ENCODE results near the gene SPSB3. TPM values are rescaled to one million over a fixed set of nuclear protein-coding genes. Genes with fewer than 3 reads are reported as not detected.

Gene SPSB3
- total and polyA plus RNA-seq, 7 donors = 34.4 to 98.4 (median 61.4) TPM

DNA sequence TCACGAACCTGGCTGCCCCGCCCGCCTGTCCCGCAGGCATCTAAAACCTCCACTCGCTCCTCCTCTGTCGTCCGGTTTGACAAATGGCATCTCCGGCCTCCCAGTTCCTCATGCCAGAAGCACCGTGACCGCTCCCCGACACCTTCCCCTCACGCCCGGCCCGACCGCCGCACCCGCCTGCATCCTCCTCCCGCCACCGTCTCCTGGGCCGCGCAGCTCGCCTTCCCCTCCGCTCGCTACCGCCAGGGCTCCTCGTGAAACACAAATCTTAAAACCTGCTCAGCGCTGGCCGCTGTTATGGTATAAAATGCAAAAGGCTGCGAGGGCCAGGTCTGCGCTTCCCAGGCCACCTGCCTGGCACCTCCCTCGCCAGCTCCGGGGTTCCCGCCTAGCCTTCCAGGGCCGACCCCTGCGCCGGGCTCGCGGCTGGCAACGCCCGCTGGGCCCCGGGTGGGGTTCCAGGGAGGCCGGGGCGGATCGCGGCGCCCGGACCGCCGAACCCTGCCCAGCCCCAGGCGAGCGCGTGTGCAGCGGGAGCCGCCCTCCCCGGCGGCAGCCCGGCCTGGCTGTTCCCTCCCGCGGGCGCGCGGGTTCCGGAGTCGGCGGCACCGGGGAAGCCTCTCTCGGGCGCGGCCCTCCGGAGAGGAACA lies 488 bp downstream of the SPSB3 start:
- Histone ChIP-seq H3K4me3 (peak overlapping the region; percentile 63 to 94 (median 90)), H3K36me3 (peaks cover 0 to 58% (median 34%) of the 10 kb centered on the region in 4 donors), H3K4me1 (peaks cover 0 to 48% (median 40%) of the 10 kb centered on the region in 4 donors), H3K9me3 (no peaks in the 10 kb centered on the region), H3K27ac (peak overlapping the region; percentile 80 to 92 (median 87)), H3K27me3 (no peaks in the 10 kb centered on the region)
- 0 to 1% methylated on average over 70 of the region's 70 CpGs for WGBS, 2 donors
- intact Hi-C loops (cut with DNase I) = no loop called here
- no peak for DNase-seq
- no peak for TF ChIP-seq EP300 (IDR thresholded peaks at IDR 0.05)
- peak in 1 of 4 experiments; percentile 34 for TF ChIP-seq CTCF (IDR thresholded peaks at IDR 0.05)
- TF ChIP-seq POLR2AphosphoS5 (IDR thresholded peaks at IDR 0.05) = peak in 3 of 4 donors; percentile 8 to 14 (median 11)
- no peak for TF ChIP-seq POLR2A (IDR thresholded peaks at IDR 0.05)

GRCh38 chr16:1781254-1781653 lies 1.1 kb downstream of the SPSB3 start:
- WGBS, 2 donors = 54 to 77% methylated on average over 20 of the region's 20 CpGs
- TF ChIP-seq POLR2A (IDR thresholded peaks at IDR 0.05) (no peak), CTCF (IDR thresholded peaks at IDR 0.05) (no peak), POLR2AphosphoS5 (IDR thresholded peaks at IDR 0.05) (no peak), EP300 (IDR thresholded peaks at IDR 0.05) (no peak)
- peak overlapping the region; percentile 80 to 92 (median 87) for H3K27ac ChIP-seq
- intact Hi-C loops (cut with DNase I) = no loop called here
- H3K9me3 ChIP-seq = no peaks in the 10 kb centered on the region
- H3K4me3 ChIP-seq = peak overlapping the region; percentile 63 to 94 (median 90)
- DNase-seq = no peak
- peaks cover 0 to 58% (median 34%) of the 10 kb centered on the region in 4 donors for H3K36me3 ChIP-seq
- no peaks in the 10 kb centered on the region for H3K27me3 ChIP-seq
- H3K4me1 ChIP-seq = peaks cover 0 to 48% (median 40%) of the 10 kb centered on the region in 4 donors

- Histone ChIP-seq H3K27me3 (no peaks in the 10 kb centered on the region), H3K27ac (no peak overlapping the region), H3K4me3 (no peak overlapping the region), H3K36me3 (peaks cover 0 to 58% (median 36%) of the 10 kb centered on the region in 4 donors), H3K9me3 (no peaks in the 10 kb centered on the region), H3K4me1 (peaks cover 0 to 48% (median 38%) of the 10 kb centered on the region in 4 donors)
- WGBS, 2 donors = 80 to 90% methylated on average over 6 of the region's 6 CpGs
- TF ChIP-seq POLR2A (IDR thresholded peaks at IDR 0.05) (no peak), POLR2AphosphoS5 (IDR thresholded peaks at IDR 0.05) (no peak)
- DNase-seq = no peak
- intact Hi-C loops (cut with DNase I) = no loop called here
Observed at GRCh38 chr16:1780677-1781072, 1.7 kb downstream of the SPSB3 start.

- Histone ChIP-seq H3K36me3 (peaks cover 0 to 61% (median 41%) of the 10 kb centered on the region in 4 donors), H3K27ac (no peak overlapping the region), H3K9me3 (no peaks in the 10 kb centered on the region), H3K4me3 (no peak overlapping the region), H3K4me1 (peaks cover 0 to 46% (median 37%) of the 10 kb centered on the region in 4 donors), H3K27me3 (no peaks in the 10 kb centered on the region)
- 78 to 86% methylated on average over 27 of the region's 27 CpGs for WGBS, 2 donors
- intact Hi-C loops (cut with DNase I) = loop anchor here (10.0 kb wide), 1 partner anchor 1095 kb away; the partner anchor contains the start of genes JMJD8 and STUB1
- TF ChIP-seq CTCF (IDR thresholded peaks at IDR 0.05) (no peak), POLR2A (IDR thresholded peaks at IDR 0.05) (no peak), POLR2AphosphoS5 (IDR thresholded peaks at IDR 0.05) (no peak)
- DNase-seq = no peak
Observed at GRCh38 chr16:1779741-1780676, 2.4 kb downstream of the SPSB3 start.
